ENCODE measurements around the gene THSD8.

THSD8 gene

DNA sequence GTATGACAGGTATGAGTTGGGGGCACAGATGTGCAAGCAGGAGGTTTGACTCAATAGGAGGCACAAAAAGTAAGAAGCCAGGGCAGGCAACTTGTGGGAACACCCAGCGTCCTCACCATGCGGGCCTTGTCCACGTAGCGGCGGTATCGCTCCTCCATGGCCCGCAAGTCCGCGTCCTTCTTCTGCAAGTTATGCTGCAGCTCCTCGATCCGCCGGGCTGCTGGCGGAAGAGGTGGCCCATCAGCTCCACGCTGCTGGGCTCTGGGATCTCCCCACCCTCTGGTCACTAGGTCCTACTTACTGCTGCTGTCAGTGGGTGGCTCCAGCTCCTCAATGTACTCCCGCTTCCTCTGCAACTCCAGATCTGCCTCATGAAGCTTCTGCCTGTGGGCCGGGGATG, 37.2 kb upstream of the THSD8 start:
- H3K27ac ChIP-seq: no peak overlapping the region
- H3K4me3 ChIP-seq: no peak overlapping the region
- DNase-seq (ENCODE audit: low spot score): no peak
- TF ChIP-seq, protein P1, sequence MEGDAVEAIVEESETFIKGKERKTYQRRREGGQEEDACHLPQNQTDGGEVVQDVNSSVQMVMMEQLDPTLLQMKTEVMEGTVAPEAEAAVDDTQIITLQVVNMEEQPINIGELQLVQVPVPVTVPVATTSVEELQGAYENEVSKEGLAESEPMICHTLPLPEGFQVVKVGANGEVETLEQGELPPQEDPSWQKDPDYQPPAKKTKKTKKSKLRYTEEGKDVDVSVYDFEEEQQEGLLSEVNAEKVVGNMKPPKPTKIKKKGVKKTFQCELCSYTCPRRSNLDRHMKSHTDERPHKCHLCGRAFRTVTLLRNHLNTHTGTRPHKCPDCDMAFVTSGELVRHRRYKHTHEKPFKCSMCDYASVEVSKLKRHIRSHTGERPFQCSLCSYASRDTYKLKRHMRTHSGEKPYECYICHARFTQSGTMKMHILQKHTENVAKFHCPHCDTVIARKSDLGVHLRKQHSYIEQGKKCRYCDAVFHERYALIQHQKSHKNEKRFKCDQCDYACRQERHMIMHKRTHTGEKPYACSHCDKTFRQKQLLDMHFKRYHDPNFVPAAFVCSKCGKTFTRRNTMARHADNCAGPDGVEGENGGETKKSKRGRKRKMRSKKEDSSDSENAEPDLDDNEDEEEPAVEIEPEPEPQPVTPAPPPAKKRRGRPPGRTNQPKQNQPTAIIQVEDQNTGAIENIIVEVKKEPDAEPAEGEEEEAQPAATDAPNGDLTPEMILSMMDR (IDR thresholded peaks at IDR 0.05): no peak

DNA sequence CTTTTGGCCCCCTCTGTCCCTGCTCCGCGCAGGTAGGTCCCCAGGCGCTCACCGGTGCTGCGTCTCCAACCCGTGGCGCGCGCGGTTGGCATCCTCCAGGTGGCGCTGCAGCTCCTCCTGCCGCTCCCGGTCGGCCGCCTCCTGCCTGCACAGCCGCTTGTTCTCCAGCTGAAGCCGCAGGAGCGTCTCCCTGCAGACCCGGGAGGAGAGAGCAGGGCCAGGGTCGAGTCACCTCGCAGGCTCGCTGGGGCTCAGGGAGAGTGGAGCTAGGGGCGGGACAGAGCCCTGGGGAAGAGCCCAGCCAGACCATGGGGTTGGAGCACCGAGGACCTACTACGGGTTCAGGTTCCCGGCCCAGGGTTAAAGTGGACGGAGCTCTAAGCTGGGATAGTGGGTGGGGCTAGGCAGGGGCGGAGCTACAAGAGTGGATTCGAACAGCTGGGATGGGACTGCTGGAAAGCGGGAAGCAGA, 35.8 kb upstream of the THSD8 start:
- TF ChIP-seq, protein P1 (IDR thresholded peaks at IDR 0.05): peak; percentile 93
- peak; percentile 87 for DNase-seq (ENCODE audit: low spot score)
- Histone ChIP-seq H3K4me3 (peak overlapping the region; percentile 64), H3K27ac (peak overlapping the region; percentile 42 to 51)

DNA sequence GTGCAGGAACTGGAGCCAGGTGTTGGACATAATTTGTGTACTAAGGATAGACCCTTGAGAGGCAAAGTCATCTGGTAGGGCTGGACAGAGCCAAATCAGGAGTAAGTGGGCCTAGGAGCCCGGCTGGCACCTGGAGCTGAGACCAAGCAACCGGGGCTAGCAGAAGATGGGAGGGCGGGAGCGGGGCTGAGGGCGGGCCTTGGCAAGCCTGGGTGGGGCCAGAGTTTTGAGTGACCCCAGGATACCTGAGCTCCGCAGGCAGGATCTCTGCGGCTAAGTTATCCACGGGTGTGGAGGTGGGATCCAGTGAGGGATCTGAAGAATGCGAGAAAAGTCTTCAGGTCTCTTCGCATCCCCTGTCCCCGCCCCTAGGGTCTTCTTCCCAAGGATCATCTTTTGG, 34.7 kb upstream of the THSD8 start:
- no peak for DNase-seq (ENCODE audit: low spot score)
- Histone ChIP-seq H3K4me3 (no peak overlapping the region), H3K27ac (no peak overlapping the region)
- TF ChIP-seq, protein P1 (IDR thresholded peaks at IDR 0.05): no peak

DNA sequence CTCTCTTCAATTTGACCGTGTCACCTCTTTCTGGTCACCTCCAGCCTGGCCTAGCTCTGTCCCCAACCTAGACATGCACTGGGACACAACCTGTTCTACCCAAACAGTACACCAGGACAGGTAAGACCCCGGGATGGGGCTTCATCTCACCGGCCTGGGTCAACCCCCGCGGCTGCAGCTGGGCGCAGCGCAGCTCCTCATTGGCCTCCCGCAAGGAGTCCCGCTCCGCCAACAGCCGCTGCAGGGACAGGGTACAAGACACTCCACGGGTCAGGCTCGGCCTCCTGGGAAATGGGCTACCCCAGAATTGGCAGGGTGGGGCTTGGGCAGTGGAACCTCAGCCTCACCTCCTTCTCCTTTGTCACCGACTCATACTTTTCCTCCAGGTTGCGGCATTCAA, 34.2 kb upstream of the THSD8 start:
- TF ChIP-seq, protein P1 (IDR thresholded peaks at IDR 0.05): no peak
- Histone ChIP-seq H3K4me3 (no peak overlapping the region), H3K27ac (no peak overlapping the region)
- no peak for DNase-seq (ENCODE audit: low spot score)

DNA sequence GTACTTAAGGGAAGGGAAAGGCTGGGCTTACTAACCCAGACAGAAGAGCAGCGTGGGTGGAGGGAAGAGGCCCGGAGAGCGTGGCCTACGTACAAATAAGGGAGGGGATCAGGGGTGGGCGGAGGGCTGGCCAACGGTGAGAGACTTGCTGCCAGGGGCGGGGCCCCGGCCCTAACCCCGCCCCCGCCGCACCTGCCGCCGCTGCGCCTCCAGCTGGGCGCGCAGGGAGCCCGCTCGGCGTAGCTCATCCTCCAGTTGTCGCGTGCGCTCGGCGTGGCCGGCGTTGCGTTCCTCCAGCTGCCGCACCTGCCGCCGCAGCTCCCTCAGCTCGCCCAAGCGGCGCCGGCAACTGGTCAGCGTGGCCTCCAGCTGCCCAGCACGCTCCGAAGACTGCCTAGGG, 32.2 kb upstream of the THSD8 start:
- DNase-seq (ENCODE audit: low spot score): no peak
- TF ChIP-seq, protein P1 (IDR thresholded peaks at IDR 0.05): no peak
- H3K4me3 ChIP-seq: no peak overlapping the region
- no peak overlapping the region for H3K27ac ChIP-seq

DNA sequence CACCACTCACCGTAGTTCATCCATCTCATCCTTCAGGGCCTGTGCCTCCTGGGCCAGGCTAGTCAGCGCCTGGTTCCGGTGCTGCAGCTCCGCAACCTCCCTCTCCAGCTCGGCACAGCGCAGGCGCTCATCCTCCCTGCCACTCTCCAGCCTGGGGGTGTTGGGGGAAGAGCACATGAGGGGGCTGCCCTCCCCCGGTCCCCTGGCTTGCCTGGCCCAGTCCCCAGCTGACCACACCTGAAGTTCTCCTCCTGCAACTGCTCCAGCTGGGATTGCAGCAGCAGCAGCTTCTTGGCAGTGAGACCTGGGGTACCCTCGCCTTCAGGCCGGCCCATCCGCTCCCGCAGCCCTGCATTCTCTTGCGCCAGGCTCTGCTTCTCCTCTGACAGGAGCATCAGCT, 30.9 kb upstream of the THSD8 start:
- no peak overlapping the region for H3K4me3 ChIP-seq
- TF ChIP-seq, protein P1 (IDR thresholded peaks at IDR 0.05): no peak
- no peak for DNase-seq (ENCODE audit: low spot score)
- no peak overlapping the region for H3K27ac ChIP-seq

DNA sequence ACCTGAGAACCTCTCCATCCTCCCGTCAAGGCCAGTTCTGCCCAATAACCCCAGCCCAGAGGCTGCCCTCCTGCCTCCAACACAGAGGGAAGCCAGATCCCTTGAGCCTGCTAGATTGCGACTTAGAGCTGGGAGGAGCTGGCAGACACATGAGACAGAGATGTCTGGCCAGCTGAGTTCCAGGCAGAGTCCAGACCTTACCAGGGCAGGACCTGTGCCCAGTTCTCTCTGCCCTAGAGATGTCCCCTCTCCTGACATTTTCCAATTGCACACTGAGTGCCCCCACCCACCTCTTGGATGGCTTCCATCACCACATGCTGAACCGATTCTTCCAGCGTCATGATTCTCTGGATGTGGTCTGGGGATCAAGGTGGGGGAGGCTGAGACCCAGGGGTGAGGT, 29.5 kb upstream of the THSD8 start:
- no peak overlapping the region for H3K27ac ChIP-seq
- TF ChIP-seq, protein P1 (IDR thresholded peaks at IDR 0.05): no peak
- no peak overlapping the region for H3K4me3 ChIP-seq
- no peak for DNase-seq (ENCODE audit: low spot score)

Measured in coronary artery (tissue), 2 donors.